Right atrium auricular region (tissue), 2 donors: ENCODE measurements around the gene CCNY. TPM values are rescaled to one million over a fixed set of nuclear protein-coding genes. Genes with fewer than 3 reads are reported as not detected.

Experiments used
- DNase-seq: peaks from one replicate; pipeline ENCODE4 v3.0.0-alpha.2; 2019; ENCODE audit warnings: low spot score
- H3K27ac ChIP-seq, 2 donors: fragments of 200-600 bp; sonication (generic); 1 replicate in 1 of 2; 2 replicates in 1 of 2; pipeline ENCODE4 v1.5.1; 2016 to 2019
- H3K27me3 ChIP-seq, 2 donors: fragments of 200-600 bp; sonication (generic); one replicate each; pipeline versions ENCODE4 v1.5.1 to v1.6.0; 2017 to 2019
- H3K36me3 ChIP-seq: fragments of 200-600 bp; sonication (generic); one replicate; pipeline ENCODE4 v1.5.1; 2016
- H3K4me1 ChIP-seq, 2 donors: fragments of 200-600 bp; sonication (generic); one replicate each; pipeline versions ENCODE4 v1.5.1 to v1.6.0; 2017 to 2019
- H3K4me3 ChIP-seq, 2 donors: fragments of 200-600 bp; sonication (generic); 1 replicate in 1 of 2; 2 replicates in 1 of 2; pipeline ENCODE4 v1.5.1; 2017 to 2019; ENCODE audit warnings: mild to moderate bottlenecking in 1 of 2, moderate library complexity in 1 of 2
- H3K9me3 ChIP-seq, 2 donors: fragments of 200-600 bp; sonication (generic); one replicate each; pipeline ENCODE4 v1.5.1; 2019
- CTCF ChIP-seq, 2 donors: fragments of 200-600 bp; sonication (generic); IDR thresholded peaks; one replicate each; pipeline ENCODE4 v1.5.1; 2019; ENCODE audit warnings: antibody characterized with exemption in 2 of 2
- total RNA-seq, 2 donors: library from RNA; depleted of rRNA; stranded (reverse); fragments of >200 nt; gene quantifications; one replicate each; pipeline ENCODE4 v1.1.0, GENCODE V29; 2016

CCNY gene
- total RNA-seq, 2 donors from 2014 or later = 35.6 to 58.1 TPM

DNA sequence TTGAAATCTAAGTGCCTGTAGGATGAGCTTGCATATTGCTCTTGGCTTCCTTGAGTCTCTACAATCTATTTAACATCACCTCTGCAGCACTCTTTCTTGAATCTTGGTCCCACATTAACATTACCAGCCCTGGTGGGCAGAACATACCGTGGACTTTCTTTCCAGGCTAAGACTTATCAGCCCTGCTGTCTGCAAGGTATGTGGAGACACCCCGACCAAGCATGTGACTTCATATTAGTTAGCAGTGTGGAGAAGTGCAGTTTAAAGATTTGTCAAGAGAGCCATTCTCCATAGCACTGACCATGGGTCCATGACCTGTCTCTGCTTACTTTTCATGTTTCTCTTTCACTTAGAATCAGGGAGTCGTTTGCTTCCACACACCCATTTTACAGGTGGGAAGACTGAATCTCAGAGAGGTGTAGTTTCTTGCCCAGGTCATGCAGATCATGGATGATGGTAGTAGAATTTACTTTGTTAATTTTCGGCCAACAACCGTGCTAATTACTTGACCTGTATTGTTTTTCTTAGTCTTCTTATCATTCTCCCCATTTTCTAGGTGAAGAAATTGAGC, 6.0 kb downstream of the CCNY start:
- Histone ChIP-seq H3K27ac (no peak overlapping the region), H3K4me1 (peaks cover 0 to 74% of the 10 kb centered on the region in 2 donors), H3K4me3 (no peak overlapping the region), H3K36me3 (no peaks in the 10 kb centered on the region), H3K27me3 (no peaks in the 10 kb centered on the region), H3K9me3 (no peaks in the 10 kb centered on the region)
- TF ChIP-seq CTCF (IDR thresholded peaks at IDR 0.05) = no peak
- no peak for DNase-seq

DNA sequence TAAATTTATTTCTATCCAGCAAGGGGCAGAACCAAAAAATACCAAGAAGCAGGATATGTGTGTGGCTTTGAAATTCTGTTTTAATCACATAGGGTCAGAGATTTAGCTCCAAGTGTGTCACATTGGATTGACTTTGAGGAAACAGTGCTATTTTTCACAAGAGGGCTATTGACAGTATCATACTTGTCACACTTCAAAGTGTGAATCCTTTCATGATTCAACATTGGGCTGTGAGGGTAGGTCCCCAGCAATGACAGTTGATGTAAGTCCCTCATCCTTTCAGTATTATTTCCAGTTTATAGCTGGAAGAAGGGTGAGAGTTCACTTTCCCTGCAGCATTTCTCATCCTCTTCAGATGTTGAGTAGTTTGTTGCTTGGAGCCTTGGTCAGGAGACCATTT, 7.4 kb downstream of the CCNY start:
- no peak for TF ChIP-seq CTCF (IDR thresholded peaks at IDR 0.05)
- Histone ChIP-seq H3K27me3 (no peaks in the 10 kb centered on the region), H3K4me3 (no peak overlapping the region), H3K4me1 (peaks cover 0 to 76% of the 10 kb centered on the region in 2 donors), H3K27ac (no peak overlapping the region), H3K9me3 (no peaks in the 10 kb centered on the region), H3K36me3 (no peaks in the 10 kb centered on the region)
- DNase-seq = no peak

DNA sequence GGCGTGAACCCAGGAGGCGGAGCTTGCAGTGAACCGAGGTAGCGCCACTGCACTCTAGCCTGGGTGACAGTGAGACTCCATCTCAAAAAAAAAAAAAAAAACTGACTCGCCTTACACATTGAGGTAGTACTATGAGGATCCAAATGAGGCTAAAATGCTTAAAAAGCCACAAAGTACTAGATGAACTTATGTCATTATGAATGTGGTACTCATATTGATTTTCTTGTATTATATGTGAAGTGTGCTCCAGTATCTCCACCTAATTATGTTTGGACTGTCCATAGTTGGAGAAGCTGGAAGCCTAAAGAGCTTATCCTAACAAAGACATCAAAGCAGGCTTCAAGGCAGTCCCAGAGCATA, 9.1 kb downstream of the CCNY start:
- no peak for TF ChIP-seq CTCF (IDR thresholded peaks at IDR 0.05)
- Histone ChIP-seq H3K27me3 (no peaks in the 10 kb centered on the region), H3K9me3 (no peaks in the 10 kb centered on the region), H3K4me1 (peaks cover 0 to 83% of the 10 kb centered on the region in 2 donors), H3K27ac (no peak overlapping the region), H3K4me3 (no peak overlapping the region), H3K36me3 (no peaks in the 10 kb centered on the region)
- DNase-seq = no peak

DNA sequence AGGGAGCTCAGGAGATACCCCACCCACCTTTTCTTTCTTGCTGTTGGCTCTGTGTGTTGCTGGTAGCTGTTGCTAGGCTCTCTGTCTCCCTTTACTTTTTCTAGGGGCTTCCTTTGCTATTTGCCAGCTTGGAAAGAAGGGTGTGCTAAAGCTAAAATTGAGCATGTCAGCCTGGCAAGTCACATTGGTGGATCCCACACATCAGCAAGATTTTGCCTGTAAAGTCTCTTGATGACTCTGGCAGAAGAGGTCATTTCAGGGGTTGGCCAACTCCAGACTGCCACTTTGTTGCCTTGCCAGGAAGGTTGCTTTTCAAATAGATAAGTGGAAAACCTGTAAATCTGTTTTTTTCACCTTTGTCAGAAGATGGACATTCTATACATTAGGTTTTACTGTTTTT, 9.9 kb downstream of the CCNY start:
- H3K4me3 ChIP-seq = no peak overlapping the region
- H3K27ac ChIP-seq = no peak overlapping the region
- H3K9me3 ChIP-seq = no peaks in the 10 kb centered on the region
- no peaks in the 10 kb centered on the region for H3K36me3 ChIP-seq
- DNase-seq = no peak
- H3K4me1 ChIP-seq = peaks cover 0 to 76% of the 10 kb centered on the region in 2 donors
- no peaks in the 10 kb centered on the region for H3K27me3 ChIP-seq
- TF ChIP-seq CTCF (IDR thresholded peaks at IDR 0.05) = no peak

DNA sequence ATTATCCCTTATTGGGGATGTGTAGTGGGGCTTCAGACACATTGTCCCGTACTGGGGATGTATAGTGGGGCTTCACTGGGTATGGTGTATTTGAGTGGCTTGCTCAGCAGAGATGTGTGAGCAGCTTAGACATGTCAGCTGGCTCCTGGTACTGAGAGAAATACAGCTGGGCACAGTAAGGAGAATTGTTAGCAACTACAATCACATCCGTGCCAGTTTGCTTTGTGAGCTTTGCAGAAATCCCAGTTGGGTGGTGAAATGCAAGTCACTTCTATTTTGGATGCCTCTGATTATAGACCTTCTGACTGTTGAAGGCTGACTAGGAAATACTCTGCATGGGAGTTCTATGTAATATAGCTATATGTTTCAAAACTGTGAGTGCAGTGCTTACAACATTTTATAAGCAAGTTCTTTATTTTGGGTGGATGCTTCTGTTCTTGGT, 10.8 kb downstream of the CCNY start:
- Histone ChIP-seq H3K36me3 (no peaks in the 10 kb centered on the region), H3K27me3 (no peaks in the 10 kb centered on the region), H3K27ac (no peak overlapping the region), H3K4me1 (peaks cover 0 to 67% of the 10 kb centered on the region in 2 donors), H3K4me3 (no peak overlapping the region), H3K9me3 (no peaks in the 10 kb centered on the region)
- no peak for TF ChIP-seq CTCF (IDR thresholded peaks at IDR 0.05)
- no peak for DNase-seq
